ENCODE measurements around the gene COG6. TPM values are rescaled to one million over a fixed set of nuclear protein-coding genes. Genes with fewer than 3 reads are reported as not detected.

COG6 gene
- polyA plus RNA-seq, 1 of the 3 experiments (the other 2 are of a cell fraction) = 13.1 TPM

DNA sequence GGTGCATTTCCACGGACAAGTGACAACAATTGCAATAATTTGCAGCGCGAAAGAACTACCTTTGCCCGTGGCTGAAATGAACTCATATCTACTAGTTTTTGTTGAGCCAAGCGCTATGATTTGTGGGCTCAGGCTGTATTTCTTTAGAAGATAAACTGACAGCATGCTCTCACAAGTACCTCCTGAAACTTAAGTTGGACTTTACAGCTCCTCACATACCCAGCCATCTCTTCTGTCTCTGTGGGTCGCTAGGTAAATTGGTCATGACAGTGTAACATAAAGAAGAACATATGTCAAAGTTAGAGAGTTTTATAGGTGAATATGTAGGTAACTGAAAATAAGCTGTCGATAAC is 839 bp downstream of the COG6 start:
- WGBS (ENCODE audit: low lambda C conversion rate) = 14% methylated on average over 7 of the region's 7 CpGs
- DNase-seq = no peak
- Histone ChIP-seq H3K27me3 (ENCODE audit: insufficient read depth) (no peaks in the 10 kb centered on the region), H3K9me3 (no peaks in the 10 kb centered on the region), H4K20me1 (ENCODE audit: insufficient read depth) (no peaks in the 10 kb centered on the region), H3K36me3 (replicated peaks in 1 of 2; ENCODE audit: control insufficient read depth in 1 of 2, insufficient read depth in 2 of 2, low read length in 1 of 2) (peaks cover 20 to 21% of the 10 kb centered on the region in 2 experiments), H2AFZ (ENCODE audit: low read depth) (peak overlapping the region; percentile 93), H3K79me2 (ENCODE audit: insufficient read depth) (peaks cover 28% of the 10 kb centered on the region), H3K9me2 (no peaks in the 10 kb centered on the region), H3K9ac (peak overlapping the region; percentile 75), H3K4me3 (ENCODE audit: low read depth in 2 of 2, low read length in 1 of 2) (peak overlapping the region; percentile 90 to 98), H3K4me2 (peak overlapping the region; percentile 95), H3K4me1 (ENCODE audit: control insufficient read depth in 1 of 2, insufficient read depth in 2 of 2, low read depth in 1 of 2, low read length in 1 of 2) (no peaks in the 10 kb centered on the region; a peak in 1 of 4 replicates), H3K27ac (ENCODE audit: low read depth in 2 of 2, low read length in 1 of 2) (peak overlapping the region in 1 of 2 experiments; percentile 76; a peak in 1 of 4 replicates), H3F3A (replicated peaks; ENCODE audit: insufficient read depth) (no peaks in the 10 kb centered on the region)
- POLR2A ChIA-PET = no interaction called here
- TF ChIP-seq SMC3 (IDR thresholded peaks at IDR 0.05; ENCODE audit: low read depth, low read length) = no peak
- CTCF ChIA-PET = interaction anchor here (1.3 to 1.8 kb wide), 3 partner anchors 21 to 1121 kb away, joined by 3 to 5 read pairs (median 4); no protein-coding TSS in a partner anchor

DNA sequence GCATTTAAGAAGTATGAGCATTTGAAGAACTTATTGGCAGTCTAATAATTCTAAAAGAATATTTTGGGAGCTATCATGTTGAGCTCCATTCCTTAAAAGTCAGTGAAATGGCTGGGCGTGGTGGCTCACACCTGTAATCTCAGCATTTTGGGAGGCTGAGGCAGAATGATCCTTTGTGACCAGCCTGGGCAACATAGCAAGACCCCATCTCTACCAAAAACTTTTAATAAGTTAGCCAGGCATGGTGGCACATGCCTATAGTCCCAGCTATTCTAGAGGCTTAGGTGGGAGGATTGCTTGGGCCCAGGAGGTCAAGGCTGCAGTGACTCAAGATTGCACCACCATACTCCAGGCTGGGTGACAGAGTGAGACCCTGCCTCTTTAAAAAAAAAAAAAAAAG is 8.0 kb downstream of the COG6 start:
- no peak overlapping the region for H2AFZ ChIP-seq (ENCODE audit: low read depth)
- no peak for TF ChIP-seq SMC3 (IDR thresholded peaks at IDR 0.05; ENCODE audit: low read depth, low read length)
- TF ChIP-seq EZH2phosphoT487 (IDR thresholded peaks at IDR 0.05; ENCODE audit: borderline replicate concordance, low read depth) = no peak
- TF ChIP-seq TCF12 (IDR thresholded peaks at IDR 0.05) = no peak
- no peak for TF ChIP-seq YY1 (IDR thresholded peaks at IDR 0.05; ENCODE audit: low read depth)
- no peak for TF ChIP-seq TEAD4 (IDR thresholded peaks at IDR 0.05; ENCODE audit: borderline replicate concordance, insufficient read depth)
- no peak for TF ChIP-seq RAD21 (IDR thresholded peaks at IDR 0.05; ENCODE audit: low read length)
- TF ChIP-seq EP300 (IDR thresholded peaks at IDR 0.05; ENCODE audit: borderline replicate concordance in 1 of 2, low read depth in 1 of 2, low read length in 1 of 2) = no peak
- TF ChIP-seq, protein P1, sequence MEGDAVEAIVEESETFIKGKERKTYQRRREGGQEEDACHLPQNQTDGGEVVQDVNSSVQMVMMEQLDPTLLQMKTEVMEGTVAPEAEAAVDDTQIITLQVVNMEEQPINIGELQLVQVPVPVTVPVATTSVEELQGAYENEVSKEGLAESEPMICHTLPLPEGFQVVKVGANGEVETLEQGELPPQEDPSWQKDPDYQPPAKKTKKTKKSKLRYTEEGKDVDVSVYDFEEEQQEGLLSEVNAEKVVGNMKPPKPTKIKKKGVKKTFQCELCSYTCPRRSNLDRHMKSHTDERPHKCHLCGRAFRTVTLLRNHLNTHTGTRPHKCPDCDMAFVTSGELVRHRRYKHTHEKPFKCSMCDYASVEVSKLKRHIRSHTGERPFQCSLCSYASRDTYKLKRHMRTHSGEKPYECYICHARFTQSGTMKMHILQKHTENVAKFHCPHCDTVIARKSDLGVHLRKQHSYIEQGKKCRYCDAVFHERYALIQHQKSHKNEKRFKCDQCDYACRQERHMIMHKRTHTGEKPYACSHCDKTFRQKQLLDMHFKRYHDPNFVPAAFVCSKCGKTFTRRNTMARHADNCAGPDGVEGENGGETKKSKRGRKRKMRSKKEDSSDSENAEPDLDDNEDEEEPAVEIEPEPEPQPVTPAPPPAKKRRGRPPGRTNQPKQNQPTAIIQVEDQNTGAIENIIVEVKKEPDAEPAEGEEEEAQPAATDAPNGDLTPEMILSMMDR (IDR thresholded peaks at IDR 0.05) = no peak
- TF ChIP-seq, protein P2, sequence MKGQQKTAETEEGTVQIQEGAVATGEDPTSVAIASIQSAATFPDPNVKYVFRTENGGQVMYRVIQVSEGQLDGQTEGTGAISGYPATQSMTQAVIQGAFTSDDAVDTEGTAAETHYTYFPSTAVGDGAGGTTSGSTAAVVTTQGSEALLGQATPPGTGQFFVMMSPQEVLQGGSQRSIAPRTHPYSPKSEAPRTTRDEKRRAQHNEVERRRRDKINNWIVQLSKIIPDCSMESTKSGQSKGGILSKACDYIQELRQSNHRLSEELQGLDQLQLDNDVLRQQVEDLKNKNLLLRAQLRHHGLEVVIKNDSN (IDR thresholded peaks at IDR 0.05; ENCODE audit: borderline replicate concordance, low read depth) = no peak
- no peak for TF ChIP-seq CHD2 (IDR thresholded peaks at IDR 0.05; ENCODE audit: low read length, partially characterized antibody)
- no peak for TF ChIP-seq NRF1 (IDR thresholded peaks at IDR 0.05; ENCODE audit: low read depth, low read length)
- TF ChIP-seq RFX5 (IDR thresholded peaks at IDR 0.05; ENCODE audit: low read length) = no peak
- TF ChIP-seq RXRA (IDR thresholded peaks at IDR 0.05; ENCODE audit: borderline replicate concordance, low read depth) = no peak
- TF ChIP-seq FOXM1 (IDR thresholded peaks at IDR 0.05; ENCODE audit: low read depth) = no peak
- no peak for TF ChIP-seq JUND (IDR thresholded peaks at IDR 0.05)
- no peak overlapping the region for H3K4me3 ChIP-seq (ENCODE audit: low read depth in 2 of 2, low read length in 1 of 2)
- H3K9me2 ChIP-seq = no peaks in the 10 kb centered on the region; the same call in 1 of the 2 replicates
- H3K36me3 ChIP-seq (replicated peaks in 1 of 2; ENCODE audit: control insufficient read depth in 1 of 2, insufficient read depth in 2 of 2, low read length in 1 of 2) = peaks cover 54% of the 10 kb centered on the region in 2 experiments
- no peak for DNase-seq
- no peaks in the 10 kb centered on the region; a peak in 1 of 4 replicates for H3K4me1 ChIP-seq (ENCODE audit: control insufficient read depth in 1 of 2, insufficient read depth in 2 of 2, low read depth in 1 of 2, low read length in 1 of 2)
- CTCF ChIA-PET = interaction anchor here (1.4 kb wide), 1 partner anchor 972 kb away, joined by 4 read pairs; no protein-coding TSS in a partner anchor
- H3K4me2 ChIP-seq = no peak overlapping the region
- H3K9me3 ChIP-seq = no peaks in the 10 kb centered on the region
- H3K27ac ChIP-seq (ENCODE audit: low read depth in 2 of 2, low read length in 1 of 2) = no peak overlapping the region
- H3K27me3 ChIP-seq (ENCODE audit: insufficient read depth) = no peaks in the 10 kb centered on the region
- no peak overlapping the region for H3K9ac ChIP-seq
- H4K20me1 ChIP-seq (ENCODE audit: insufficient read depth) = no peaks in the 10 kb centered on the region
- peaks cover 1% of the 10 kb centered on the region; the same call in 1 of the 2 replicates for H3K79me2 ChIP-seq (ENCODE audit: insufficient read depth)
- WGBS (ENCODE audit: low lambda C conversion rate) = 100% methylated on average over 1 of the region's 1 CpG
- POLR2A ChIA-PET = no interaction called here
- H3F3A ChIP-seq (replicated peaks; ENCODE audit: insufficient read depth) = no peaks in the 10 kb centered on the region
